ENCODE measurements around the gene PRR12.
A peak's percentile ranks its signal among the peaks of the same experiment; 100 is the strongest.

Gene PRR12, protein sequence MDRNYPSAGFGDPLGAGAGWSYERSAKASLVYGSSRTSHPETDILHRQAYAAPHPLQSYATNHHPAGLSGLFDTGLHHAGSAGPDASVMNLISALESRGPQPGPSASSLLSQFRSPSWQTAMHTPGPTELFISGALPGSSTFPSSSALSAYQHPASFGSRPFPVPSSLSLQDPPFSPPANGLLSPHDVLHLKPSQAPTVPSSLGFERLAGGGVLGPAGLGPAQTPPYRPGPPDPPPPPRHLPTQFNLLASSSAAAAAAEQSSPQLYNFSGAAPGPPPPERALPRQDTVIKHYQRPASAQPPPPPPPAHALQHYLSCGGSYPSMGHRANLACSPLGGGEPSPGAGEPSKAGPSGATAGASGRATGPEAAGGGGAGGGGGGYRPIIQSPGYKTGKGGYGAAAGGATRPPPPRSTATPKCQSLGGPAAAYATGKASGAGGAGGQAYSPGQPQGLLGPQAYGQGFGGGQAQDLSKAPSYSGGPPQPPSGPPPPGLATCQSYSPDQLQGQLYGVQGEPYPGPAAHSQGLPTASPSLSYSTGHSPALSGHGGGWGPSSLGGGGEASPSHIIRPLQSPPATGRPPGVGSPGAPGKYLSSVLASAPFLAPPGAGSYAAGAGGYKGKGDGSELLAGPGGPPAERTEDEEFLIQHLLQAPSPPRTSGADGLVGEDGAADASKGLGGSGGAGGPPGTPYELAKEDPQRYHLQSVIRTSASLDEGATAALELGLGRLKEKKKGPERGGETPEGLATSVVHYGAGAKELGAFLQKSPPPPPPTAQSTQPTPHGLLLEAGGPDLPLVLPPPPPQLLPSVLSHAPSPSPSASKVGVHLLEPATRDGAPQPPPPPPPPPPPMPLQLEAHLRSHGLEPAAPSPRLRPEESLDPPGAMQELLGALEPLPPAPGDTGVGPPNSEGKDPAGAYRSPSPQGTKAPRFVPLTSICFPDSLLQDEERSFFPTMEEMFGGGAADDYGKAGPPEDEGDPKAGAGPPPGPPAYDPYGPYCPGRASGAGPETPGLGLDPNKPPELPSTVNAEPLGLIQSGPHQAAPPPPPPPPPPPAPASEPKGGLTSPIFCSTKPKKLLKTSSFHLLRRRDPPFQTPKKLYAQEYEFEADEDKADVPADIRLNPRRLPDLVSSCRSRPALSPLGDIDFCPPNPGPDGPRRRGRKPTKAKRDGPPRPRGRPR (N-terminal part only)
- 30.4 to 37.7 reads per million in 2 donors for total RNA-seq

DNA sequence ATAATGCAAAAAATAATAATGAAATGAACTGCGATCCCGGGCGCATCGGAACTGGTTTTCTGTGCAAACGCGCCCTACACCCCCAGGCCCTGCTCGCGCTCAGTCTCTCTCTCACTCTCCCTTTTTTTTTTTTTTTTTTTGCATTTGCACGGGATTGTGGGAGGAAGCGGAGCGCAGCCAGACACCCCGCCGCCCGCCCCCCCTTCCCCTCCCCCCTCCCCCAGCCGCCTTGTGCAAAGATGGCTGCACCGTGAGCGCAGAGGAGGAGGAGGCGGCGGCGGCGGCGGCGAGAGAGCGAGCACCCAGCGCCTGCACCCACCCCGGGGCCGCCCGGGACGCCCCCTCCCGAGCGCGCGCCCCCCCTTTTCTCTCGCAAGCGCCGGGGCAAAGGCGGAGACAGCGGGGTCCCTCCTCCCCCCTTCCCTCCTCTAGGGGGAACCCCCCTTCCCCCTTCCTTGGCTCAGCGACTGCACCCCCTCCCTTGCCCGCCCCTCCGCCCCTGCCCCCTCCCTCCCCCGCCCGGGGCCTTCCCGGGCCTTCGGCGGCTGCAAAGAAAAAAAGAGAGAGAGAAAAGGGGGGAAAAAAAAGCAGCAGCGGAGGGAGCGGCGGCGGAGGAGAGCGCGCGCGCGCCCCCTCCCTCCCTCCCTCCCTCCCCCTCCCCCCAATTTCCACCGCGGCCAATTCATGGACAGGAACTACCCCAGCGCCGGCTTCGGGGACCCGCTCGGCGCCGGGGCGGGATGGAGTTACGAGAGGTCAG is at the start of gene PRR12:
Gene PRR12, plus strand, starts transcription at position 212 of the 760 bp plus-strand sequence. Its CDS starts 473 bp downstream, at position 685.
- DNase-seq = peak; percentile 50 to 89 (median 69)

DNA sequence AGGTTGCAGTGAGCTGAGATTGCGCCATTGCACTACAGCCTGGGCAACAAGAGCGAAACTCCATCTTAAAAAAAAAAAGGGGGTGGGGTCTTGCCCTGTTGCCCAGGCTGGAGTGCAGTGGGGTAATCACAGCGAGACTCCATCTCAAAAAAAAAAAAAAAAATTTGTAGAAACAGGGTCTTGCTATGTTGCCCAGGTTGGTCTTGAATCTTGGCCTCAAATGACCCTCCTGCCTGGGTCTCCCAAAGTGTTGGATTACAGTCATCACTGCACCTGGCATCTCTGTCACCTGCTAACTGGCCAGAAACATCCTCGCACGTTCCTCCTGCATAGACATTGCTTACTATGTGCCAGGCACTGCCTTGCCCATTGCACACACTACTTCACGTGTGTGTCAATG is 49.1 kb upstream of the PRR12 start:
- no peak for DNase-seq

DNA sequence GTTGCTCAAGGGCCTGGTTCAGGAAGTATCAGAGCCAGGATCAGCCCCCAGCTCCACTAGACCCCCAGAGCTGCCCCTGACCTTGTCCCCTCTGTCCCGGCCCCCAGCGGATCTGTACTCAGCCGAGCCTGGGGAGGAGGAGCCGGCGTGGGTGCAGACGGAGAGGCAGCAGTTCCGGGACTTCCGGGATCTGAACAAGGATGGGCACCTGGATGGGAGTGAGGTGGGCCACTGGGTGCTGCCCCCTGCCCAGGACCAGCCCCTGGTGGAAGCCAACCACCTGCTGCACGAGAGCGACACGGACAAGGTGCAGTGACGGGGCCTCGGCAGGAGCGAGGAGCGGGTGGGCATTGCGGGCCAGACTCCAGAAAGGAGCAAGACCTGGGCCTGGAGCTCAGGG is 48.5 kb upstream of the PRR12 start:
- no peak for DNase-seq

DNA sequence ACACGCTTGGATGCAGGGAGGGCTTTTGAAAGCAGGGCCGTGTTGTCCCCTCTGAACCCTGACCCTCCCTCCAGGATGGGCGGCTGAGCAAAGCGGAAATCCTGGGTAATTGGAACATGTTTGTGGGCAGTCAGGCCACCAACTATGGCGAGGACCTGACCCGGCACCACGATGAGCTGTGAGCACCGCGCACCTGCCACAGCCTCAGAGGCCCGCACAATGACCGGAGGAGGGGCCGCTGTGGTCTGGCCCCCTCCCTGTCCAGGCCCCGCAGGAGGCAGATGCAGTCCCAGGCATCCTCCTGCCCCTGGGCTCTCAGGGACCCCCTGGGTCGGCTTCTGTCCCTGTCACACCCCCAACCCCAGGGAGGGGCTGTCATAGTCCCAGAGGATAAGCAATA is 48.0 kb upstream of the PRR12 start:
- no peak for DNase-seq

DNA sequence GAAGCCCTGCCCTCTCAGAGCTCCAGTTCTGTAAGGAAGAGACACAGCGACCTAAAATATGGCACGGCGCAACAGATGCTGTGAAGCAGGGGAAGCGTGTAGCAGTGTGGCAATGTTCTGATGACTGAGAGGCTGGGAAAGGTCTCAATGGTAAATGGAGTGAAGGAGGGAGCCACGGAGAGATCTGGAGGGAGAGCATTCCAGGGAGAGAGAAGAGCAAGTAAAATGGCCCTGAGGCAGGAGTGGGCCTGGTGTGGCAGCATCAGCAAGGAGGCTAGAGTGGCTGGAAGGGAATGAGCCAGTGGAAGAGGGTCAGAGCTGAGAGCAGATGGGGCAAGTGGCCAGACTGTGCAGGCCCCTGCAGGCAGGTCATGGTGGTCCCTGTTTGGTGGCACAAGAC is 46.8 kb upstream of the PRR12 start:
- no peak for DNase-seq

DNA sequence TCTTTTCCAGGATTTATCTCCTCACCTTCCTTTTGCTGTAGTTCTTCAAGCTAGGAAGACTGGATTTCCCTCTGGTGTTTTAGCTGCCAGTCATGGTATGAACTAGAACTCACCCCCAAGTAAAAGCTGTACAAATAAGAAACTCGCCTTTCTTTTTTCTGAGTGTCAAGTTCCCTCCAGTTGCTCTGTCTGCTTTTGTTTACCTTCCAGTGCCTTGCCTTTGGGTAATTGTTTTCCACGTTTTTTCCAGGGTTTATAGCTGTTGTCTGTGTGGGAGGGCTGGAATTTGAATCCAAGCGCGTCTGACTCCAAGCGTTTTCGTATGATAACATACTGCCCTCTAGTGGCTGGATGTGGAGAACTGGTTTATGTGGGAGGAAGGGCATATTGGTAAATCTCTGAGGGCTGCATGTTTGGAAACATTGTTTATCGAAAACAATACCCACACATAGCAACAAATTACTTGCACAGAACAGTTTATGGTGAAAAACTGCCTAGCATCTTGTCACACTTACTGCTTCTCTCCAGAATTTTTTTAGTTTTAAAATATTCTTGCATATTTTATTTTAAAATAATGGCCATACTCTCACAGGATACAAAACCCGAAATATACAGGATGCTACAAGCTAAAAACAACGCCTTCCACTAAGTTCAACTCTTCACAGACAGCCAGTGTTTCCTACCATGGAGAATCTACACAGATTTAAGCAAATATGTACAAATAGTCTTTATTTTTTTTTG is 44.0 kb upstream of the PRR12 start:
- peak in 3 of 5 experiments; percentile 42 to 80 (median 63) for DNase-seq

DNA sequence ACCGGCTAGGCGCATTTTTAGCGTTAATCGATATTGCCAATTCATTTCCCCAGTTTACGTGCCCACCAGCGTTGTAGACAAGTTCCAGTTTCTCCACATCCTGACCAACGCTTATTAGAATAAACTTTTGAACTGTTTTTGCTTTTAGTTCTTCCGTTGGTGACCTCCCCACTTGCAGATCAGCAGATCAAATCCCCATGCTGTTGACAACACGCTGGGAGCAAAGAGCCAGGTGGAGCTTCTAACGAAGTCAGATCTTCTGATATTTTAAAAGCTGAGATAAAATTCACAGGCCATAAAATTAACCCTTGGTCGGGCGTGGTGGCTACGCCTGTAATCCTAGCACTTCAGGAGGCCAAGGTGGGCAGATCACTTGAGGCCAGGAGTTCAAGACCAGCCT is 41.9 kb upstream of the PRR12 start:
- DNase-seq = peak in 1 of 5 experiments; percentile 68

DNA sequence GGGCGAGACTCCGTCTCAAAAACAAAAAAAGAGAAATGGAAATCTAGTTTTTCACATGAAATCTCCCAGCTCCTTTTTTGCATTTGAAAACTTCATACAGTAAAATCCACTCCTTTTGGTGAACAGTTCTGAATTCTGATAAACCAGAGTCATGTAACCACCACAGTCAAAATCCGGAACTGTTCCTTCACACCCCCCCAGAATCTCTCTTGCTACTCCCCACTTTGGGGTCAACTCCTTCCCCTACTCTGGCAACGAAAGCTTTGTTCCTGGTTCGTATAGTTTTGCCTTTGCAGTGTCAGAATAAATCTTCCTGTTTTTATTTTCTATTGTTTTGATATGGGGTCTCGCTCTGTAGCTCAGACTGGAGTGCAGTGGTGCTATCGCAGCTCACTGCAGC is 39.5 kb upstream of the PRR12 start:
- DNase-seq = no peak

DNA sequence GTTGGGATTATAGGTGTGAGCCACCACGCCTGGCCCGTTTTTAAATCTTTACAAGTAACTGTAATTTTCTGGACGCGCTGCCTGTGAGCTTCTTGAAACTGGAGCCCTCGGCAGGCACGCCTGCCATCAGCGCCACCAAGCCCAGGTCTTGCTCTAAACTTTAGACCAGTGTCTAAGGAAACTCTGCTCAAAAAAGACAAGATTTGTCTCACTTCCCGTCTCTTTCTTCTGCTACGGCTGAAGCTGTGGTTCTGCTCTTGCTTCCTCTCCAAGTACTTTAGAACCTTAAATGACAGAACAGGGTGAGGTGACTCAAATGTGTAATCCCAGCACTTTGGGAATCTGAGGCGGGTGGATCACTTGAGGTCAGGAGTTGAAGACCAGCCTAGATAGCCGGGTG is 38.2 kb upstream of the PRR12 start:
- peak in 1 of 5 experiments; percentile 85 for DNase-seq

DNA sequence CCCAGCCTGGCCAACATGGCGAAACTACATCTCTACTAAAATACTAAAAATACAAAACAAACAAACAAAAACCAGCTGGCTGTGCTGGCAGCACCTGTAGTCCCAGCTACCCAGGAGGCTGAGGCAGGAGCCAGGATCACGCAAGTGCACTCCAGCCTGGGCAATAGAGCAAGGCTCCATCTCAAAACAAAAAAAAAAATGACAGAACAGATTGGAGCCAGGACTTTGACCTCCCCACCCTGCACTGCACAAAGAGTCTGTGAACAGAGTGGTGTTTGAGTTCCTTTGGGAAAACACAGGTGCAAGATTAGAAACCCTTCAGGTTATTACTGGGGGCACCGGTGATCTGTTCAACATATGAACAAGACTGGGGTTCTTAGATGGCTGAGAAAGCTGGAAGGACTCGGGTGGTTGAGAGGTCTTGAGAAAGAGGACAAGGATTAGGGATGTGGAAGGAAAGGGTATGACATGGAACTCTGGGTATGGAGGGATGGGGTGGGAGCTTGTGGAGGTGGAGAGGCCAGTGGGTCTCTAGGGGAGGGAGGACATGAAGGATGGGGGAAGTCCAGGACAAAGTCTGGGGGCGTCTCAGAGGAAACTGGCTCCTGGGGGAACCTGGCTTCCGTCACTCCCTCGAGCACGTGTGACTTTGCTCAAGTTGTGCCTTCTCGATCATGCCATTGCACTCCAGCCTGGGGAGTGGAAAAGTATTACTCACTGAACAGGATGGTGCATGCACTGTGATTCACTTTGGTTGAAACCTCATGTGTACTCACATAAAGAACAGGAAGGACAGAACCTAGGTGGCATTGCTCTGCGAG is 37.3 kb upstream of the PRR12 start:
- peak in 2 of 5 experiments; percentile 48 to 71 for DNase-seq

DNA sequence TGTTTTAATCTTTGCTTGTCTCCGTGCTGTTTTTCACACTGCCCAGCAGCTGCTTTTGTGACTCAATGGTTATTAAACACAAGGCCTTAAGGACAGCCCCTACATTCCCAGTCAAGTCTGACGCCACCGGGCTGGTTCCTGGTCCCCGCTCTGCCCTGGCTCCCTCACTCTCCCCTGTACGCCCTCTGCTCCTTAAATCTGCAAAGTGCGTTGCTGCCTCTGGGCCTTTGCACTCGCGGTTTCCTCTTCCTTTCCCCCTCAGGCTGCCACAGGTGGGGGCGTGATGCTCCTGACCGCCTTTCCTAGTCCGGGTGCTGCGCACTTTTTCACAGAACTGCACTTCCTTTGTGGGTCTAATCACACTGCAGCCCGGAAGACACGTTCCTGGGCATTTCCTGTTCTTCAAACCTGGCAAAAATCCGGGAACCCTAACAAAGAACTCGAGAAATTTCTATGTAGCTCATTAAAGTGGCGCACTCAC is 36.2 kb upstream of the PRR12 start:
- peak in 3 of 5 experiments; percentile 41 to 76 (median 61) for DNase-seq

DNA sequence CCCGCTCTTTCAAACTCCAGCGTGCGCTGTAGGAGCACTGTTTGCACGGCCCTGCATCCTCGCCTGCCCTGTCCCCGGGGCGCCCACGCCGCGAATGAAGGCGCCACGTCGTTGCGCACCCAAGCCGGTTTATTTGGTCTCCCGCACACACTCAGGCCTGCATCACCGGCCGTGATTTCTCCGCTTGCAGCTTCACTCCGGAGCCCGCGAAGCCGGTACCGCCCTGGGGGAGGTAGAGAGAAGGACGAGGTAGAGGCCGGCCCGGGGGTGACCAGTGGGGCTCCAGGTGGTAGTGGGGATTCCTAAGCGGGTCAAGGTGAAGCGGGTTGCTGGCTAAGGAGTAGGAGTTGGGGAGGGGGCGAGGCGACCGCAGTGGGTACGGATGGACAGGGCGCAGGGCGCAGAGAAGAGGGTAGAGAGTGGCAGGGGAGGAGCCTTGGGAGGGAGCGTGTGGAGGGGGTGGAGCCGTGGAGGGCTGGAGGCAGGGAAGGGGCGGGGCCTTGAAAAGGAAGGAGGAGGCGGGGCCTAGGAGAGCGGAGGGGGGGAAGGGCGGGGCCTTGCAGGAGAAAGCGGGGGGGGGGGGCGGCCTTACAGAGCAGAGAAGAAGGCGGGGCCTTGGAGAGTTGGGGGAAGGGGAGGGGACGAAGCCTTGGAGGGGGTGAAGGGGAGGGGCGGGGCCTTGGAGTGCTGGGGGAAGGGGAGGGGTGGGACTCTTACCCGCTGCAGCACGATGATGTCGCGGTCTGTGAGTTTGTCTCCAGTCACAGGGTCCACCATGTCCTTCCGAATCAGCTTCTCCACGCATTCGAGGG is 35.2 kb upstream of the PRR12 start:
- peak; percentile 51 to 89 (median 63) for DNase-seq

DNA sequence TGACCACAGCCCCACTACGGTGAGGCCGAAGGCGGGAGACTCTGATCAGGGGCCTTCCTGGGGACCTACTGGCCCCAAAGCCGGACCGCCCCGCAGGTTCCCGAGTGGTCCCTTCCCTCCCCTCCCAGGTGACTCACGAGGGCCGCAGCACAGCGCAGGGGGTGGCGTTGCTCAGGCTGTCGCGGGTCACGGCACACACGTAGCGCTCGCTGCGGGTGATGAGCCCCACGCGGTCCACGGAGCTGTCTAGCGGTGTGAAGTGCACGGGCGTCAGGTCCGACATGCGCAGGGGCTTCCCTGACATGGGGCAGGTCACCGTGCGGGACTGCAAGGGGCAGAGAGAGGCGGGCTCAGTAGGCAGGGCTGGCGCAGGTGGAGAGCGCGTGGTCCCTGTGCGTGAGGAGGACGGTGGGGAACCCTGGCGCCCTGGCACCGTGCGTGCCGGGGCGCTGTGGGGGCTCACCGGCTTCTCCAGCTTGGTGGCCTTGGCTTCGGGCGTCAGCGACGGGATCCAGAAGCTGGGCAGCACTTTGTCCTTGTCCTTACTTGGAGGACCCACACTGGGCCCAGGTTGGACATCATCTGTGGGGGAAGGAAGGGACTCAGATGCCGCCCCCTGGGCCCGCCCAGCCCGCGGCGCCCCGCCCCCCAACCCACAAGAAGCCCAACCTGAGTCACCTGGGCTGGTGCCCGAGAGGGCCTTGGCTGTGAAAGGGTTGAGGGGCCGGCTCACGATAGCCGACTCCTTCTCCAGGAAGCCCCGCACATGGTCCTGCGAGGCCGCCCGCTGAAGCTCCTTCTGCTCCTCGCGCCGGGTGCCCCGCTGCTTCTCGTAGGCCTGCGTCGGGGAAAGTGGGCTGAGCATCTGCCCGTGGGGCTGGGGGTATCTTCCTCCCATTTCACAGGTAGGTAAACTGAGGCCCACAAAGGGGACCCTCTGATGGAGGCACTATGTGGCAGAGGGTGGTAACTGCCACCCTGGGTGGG is 34.3 kb upstream of the PRR12 start:
- peak in 3 of 5 experiments; percentile 29 to 61 (median 40) for DNase-seq

DNA sequence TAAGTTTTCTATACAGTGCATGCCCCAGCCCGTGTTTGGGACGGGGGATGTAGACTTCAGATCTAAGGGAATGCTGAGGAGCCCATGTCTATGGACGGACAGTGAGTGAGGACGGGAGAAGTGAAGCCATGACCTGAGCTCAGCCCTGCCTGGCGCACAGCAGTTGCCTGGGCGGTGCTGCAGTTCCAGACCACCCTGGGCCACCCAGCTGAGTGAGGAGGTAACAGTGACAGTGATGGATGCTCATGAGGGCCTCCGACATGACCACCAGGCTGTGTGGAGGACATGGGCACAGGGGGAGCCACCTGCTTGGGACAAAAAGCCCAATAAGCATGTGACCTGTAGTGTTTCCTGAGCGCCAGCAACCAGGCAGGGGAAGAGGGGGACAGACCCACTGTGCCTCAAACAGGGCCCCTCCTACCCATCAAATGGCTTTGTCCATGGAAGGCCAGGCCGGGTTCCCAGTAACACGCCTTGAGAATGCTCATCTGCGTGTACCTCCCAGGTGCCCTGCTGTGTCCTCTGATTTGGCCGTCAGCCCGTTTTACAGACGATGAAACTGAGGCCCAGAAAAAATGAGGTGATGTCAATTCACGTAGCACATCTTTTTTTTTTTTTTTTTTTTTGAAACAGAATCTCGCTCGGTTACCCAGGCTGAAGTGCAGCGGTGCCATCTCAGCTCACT is 33.2 kb upstream of the PRR12 start:
- peak in 1 of 5 experiments; percentile 26 for DNase-seq

DNA sequence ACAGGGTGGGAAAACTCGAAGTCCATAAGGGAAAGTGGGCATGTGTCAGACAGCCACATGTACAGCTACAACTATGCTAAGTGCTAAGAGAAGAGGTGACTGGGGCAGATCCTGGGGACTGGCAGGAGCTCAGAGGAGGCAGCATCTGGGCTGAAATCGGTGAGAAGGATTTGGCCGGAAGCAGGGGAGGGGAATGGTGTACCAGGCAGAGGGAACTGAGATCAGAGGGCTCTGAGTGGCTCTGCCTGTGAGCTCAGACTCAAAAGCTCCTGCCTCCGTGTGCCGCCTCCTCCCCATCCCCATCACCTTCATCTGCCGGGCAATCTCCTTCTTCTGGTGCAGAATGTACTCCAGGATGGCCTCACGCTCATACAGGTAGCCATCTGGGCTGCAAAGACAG is 32.4 kb upstream of the PRR12 start:
- DNase-seq = peak in 1 of 5 experiments; percentile 54

DNA sequence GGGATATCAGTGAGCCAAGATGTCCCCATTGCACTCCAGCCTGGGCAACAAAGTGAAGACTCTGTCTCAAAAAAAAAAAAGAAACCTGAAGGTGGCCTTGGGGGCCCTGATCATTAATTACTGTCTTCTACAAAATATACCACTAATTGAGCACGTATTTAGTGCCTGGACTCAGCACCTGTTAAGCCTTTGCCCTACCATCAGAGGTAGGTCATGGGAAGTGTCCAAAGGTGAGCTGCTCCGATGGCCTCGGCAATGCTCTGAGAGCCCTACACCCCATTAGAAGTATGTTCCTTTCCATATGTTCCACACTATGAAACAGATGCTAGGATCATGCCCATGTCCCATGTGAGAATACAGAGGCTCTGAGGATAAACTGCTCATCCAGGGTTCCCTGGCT is 31.5 kb upstream of the PRR12 start:
- DNase-seq = no peak

DNA sequence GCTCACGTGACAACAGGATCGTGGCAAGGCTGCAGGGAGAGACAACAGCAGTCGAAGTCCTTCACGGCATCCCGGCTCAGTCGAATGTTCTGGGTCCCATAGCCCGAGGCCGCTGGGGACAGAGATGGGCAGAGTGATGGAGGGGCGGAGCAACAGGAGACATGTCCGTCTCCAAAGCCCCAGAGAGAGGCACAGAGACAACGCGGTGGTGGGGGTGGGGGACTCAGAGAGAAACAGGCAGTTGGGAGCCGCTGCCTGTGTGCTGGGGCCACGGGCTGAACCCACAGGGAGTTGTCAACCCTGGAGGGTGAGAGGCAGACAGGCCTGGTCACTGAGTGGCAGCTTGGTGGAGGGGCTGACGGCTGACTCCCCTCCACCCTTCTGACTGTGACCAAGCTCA is 31.1 kb upstream of the PRR12 start:
- DNase-seq = peak in 1 of 5 experiments; percentile 59
